NB4 (cell line): Measurements from ENCODE around the gene ATPAF2.

ENCODE experiments used
- MYC ChIP-seq: IDR thresholded peaks from 2 replicates; pipeline ENCODE4 v1.6.1; 2011; ENCODE audit warnings: low read depth, low read length
- TF ChIP-seq, protein P1 (sequence below): IDR thresholded peaks from one replicate; pipeline ENCODE4 v1.5.1; 2012; ENCODE audit warnings: low read depth, low read length

DNA sequence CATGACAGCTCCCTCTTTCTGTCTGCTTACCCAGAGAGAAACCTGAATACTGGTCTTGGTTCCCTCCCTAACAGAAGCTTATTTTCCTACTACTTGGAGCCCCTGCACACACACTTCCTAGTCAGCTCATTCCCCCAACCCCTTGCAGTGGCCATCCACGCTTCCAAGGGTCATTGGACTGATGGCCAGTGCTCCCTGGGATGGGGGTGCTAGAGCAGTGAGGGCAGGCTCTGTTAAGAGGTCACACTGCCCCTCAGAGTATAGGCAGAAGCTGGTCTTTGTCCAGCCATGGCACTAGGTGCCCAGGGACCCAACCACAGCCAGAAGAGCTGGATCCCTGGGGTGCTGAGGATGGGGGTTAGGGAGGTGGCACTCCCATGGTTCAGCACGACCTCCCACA is 53.8 kb downstream of the ATPAF2 start:
- TF ChIP-seq, protein P1, sequence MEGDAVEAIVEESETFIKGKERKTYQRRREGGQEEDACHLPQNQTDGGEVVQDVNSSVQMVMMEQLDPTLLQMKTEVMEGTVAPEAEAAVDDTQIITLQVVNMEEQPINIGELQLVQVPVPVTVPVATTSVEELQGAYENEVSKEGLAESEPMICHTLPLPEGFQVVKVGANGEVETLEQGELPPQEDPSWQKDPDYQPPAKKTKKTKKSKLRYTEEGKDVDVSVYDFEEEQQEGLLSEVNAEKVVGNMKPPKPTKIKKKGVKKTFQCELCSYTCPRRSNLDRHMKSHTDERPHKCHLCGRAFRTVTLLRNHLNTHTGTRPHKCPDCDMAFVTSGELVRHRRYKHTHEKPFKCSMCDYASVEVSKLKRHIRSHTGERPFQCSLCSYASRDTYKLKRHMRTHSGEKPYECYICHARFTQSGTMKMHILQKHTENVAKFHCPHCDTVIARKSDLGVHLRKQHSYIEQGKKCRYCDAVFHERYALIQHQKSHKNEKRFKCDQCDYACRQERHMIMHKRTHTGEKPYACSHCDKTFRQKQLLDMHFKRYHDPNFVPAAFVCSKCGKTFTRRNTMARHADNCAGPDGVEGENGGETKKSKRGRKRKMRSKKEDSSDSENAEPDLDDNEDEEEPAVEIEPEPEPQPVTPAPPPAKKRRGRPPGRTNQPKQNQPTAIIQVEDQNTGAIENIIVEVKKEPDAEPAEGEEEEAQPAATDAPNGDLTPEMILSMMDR: no peak
- no peak for TF ChIP-seq MYC
